MM.1S (cell line): ENCODE measurements around the gene RFPL3.

Experiments used
- EZH2 ChIP-seq: fragments of 300-600 bp; sonication (generic); optimal IDR thresholded peaks from 2 replicates; pipeline ENCODE3; 2017; ENCODE audit warnings: low read depth, mild to moderate bottlenecking, antibody characterized with exemption, low read length, mixed read lengths
- TF ChIP-seq, protein P1 (sequence below): fragments of 300-600 bp; sonication (generic); IDR thresholded peaks from 2 replicates; pipeline ENCODE4 v1.5.1; 2016; ENCODE audit warnings: antibody characterized with exemption, low read length, mixed read lengths

DNA sequence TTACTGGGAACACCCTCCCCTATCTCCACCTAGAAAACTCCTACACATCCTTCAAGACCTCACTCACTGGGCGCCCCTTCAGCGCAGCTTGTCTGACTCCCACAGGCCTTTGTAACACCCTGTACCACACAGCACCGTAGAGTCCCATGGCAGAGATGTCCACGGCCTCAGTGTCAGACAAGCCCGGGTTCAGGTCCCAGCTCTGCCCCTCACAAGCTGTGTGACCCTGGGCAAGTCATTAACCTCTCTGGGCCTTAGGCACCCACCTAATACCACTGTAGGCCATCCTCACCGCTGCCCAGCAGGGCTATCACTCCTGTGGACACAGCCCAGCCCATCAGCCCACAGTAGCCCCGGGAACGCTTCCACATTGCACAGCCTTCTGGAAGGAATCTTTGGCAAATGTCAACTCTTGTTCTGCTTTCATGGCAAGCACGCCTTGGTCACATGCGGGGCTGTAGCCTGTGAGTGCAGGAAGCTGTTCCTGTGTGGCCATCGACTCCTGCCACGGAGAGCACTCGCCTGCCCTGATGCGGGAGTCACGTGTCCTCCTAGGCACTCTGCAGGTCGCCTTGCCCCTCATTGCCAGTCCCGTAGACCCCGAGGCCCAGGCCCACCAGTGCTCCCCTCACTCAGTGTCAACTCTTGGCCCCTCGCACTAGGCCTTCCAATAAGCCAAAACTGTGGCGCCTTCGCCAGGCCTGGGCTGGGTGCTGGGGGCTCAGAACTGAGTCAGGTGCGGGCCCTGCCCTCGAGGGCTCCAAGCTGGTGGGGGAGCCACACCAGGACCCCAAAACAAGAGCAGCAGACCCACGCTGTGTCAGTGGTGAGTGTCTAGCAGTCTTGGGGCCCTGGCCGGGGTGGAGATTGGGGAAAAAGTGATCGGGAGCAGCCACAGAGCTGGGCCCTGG, 32.9 kb upstream of the RFPL3 start:
- TF ChIP-seq, protein P1, sequence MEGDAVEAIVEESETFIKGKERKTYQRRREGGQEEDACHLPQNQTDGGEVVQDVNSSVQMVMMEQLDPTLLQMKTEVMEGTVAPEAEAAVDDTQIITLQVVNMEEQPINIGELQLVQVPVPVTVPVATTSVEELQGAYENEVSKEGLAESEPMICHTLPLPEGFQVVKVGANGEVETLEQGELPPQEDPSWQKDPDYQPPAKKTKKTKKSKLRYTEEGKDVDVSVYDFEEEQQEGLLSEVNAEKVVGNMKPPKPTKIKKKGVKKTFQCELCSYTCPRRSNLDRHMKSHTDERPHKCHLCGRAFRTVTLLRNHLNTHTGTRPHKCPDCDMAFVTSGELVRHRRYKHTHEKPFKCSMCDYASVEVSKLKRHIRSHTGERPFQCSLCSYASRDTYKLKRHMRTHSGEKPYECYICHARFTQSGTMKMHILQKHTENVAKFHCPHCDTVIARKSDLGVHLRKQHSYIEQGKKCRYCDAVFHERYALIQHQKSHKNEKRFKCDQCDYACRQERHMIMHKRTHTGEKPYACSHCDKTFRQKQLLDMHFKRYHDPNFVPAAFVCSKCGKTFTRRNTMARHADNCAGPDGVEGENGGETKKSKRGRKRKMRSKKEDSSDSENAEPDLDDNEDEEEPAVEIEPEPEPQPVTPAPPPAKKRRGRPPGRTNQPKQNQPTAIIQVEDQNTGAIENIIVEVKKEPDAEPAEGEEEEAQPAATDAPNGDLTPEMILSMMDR: no peak
- no peak for TF ChIP-seq EZH2
